Liver (tissue), 9 donors: Measurements from ENCODE around the gene GTF2H1. TPM values are rescaled to one million over a fixed set of nuclear protein-coding genes. Genes with fewer than 3 reads are reported as not detected.

Source experiments
- DNase-seq: peaks from one replicate; pipeline ENCODE4 v3.0.0-alpha.2; 2017; ENCODE audit warnings: low spot score
- H3K27ac ChIP-seq, 2 donors: one replicate each; pipeline ENCODE4 v1.7.0; 2013; ENCODE audit warnings: inconsistent platforms in 2 of 2, low read length in 2 of 2, control low read depth in 1 of 2, low read depth in 1 of 2, mild to moderate bottlenecking in 1 of 2
- H3K27me3 ChIP-seq, 4 donors: one replicate each; pipeline versions ENCODE4 v1.6.1 to v1.7.0; 2013; ENCODE audit warnings: low read length in 3 of 4, inconsistent platforms in 1 of 4, mild to moderate bottlenecking in 1 of 4, moderate library complexity in 1 of 4; ENCODE audit not compliant: control insufficient read depth in 4 of 4, insufficient read depth in 4 of 4
- H3K36me3 ChIP-seq, 4 donors: one replicate each; pipeline versions ENCODE4 v1.6.1 to v1.7.0; 2013; ENCODE audit warnings: low read length in 3 of 4, mild to moderate bottlenecking in 3 of 4, low read depth in 1 of 4, moderate library complexity in 1 of 4; ENCODE audit not compliant: control insufficient read depth in 4 of 4, insufficient read depth in 3 of 4
- H3K4me1 ChIP-seq, 4 donors: one replicate each; pipeline versions ENCODE4 v1.6.1 to v1.7.0; 2013; ENCODE audit warnings: low read length in 3 of 4, mild to moderate bottlenecking in 3 of 4, moderate library complexity in 1 of 4; ENCODE audit not compliant: control insufficient read depth in 4 of 4, insufficient read depth in 4 of 4
- H3K4me3 ChIP-seq, 3 donors: one replicate each; pipeline versions ENCODE4 v1.6.1 to v1.7.0; 2013; ENCODE audit warnings: low read length in 3 of 3, control low read depth in 1 of 3, low read depth in 1 of 3, mild to moderate bottlenecking in 1 of 3
- H3K9ac ChIP-seq, 2 donors: one replicate each; pipeline ENCODE4 v1.7.0; 2013; ENCODE audit warnings: low read length in 2 of 2, mild to moderate bottlenecking in 2 of 2, moderate library complexity in 2 of 2, control low read depth in 1 of 2, low read depth in 1 of 2
- H3K9me3 ChIP-seq, 4 donors: one replicate each; pipeline versions ENCODE4 v1.6.1 to v1.7.0; 2013; ENCODE audit warnings: low read length in 3 of 4; ENCODE audit not compliant: control insufficient read depth in 4 of 4
- ATF3 ChIP-seq: IDR thresholded peaks from 2 replicates; pipeline ENCODE4 v1.6.1; 2016; ENCODE audit warnings: antibody characterized with exemption
- CTCF ChIP-seq: fragments of 150-350 bp; IDR thresholded peaks from 2 replicates; pipeline ENCODE4 v1.5.1; 2017; ENCODE audit warnings: improper control_type of control experiment, low read depth, low read length; ENCODE audit not compliant: missing input control
- EGR1 ChIP-seq, 2 donors: IDR thresholded peaks; 2 replicates each; pipeline ENCODE4 v1.6.1; 2016 to 2018; ENCODE audit warnings: antibody characterized with exemption in 2 of 2, low read depth in 2 of 2
- FOXA1 ChIP-seq: IDR thresholded peaks from 2 replicates; pipeline ENCODE4 v1.6.1; 2016; ENCODE audit warnings: antibody characterized with exemption
- FOXA2 ChIP-seq: IDR thresholded peaks from 2 replicates; pipeline ENCODE4 v1.6.1; 2016; ENCODE audit warnings: antibody characterized with exemption
- GABPA ChIP-seq, 2 donors: IDR thresholded peaks in 1 of 2; conservative IDR thresholded peaks in 1 of 2; 2 replicates each; pipeline ENCODE4 v1.6.1; 2016; ENCODE audit warnings: antibody characterized with exemption in 2 of 2, mild to moderate bottlenecking in 1 of 2, moderate library complexity in 1 of 2
- HNF4A ChIP-seq, 2 donors: conservative IDR thresholded peaks; 2 replicates each; pipeline ENCODE4 v1.6.1; 2016; ENCODE audit warnings: antibody characterized with exemption in 2 of 2, mild to moderate bottlenecking in 2 of 2
- HNF4G ChIP-seq: IDR thresholded peaks from 2 replicates; pipeline ENCODE4 v1.6.1; 2016; ENCODE audit warnings: antibody characterized with exemption
- JUND ChIP-seq, 2 donors: IDR thresholded peaks; 2 replicates each; pipeline ENCODE4 v1.6.1; 2016; ENCODE audit warnings: antibody characterized with exemption in 2 of 2
- NR2F2 ChIP-seq: IDR thresholded peaks from 2 replicates; pipeline ENCODE4 v1.6.1; 2016; ENCODE audit warnings: antibody characterized with exemption
- RAD21 ChIP-seq, 2 donors: IDR thresholded peaks; 2 replicates each; pipeline ENCODE4 v1.6.1; 2016; ENCODE audit warnings: antibody characterized with exemption in 2 of 2, mild to moderate bottlenecking in 2 of 2
- REST ChIP-seq: IDR thresholded peaks from 2 replicates; pipeline ENCODE4 v1.6.1; 2016; ENCODE audit warnings: antibody characterized with exemption, mild to moderate bottlenecking
- RXRA ChIP-seq, 2 donors: IDR thresholded peaks; 2 replicates each; pipeline ENCODE4 v1.6.1; 2017 to 2018; ENCODE audit warnings: antibody characterized with exemption in 2 of 2, mild to moderate bottlenecking in 1 of 2
- SP1 ChIP-seq: IDR thresholded peaks from 2 replicates; pipeline ENCODE4 v1.6.1; 2018; ENCODE audit warnings: antibody characterized with exemption, mild to moderate bottlenecking
- TAF1 ChIP-seq: conservative IDR thresholded peaks from 2 replicates; pipeline ENCODE4 v1.6.1; 2016; ENCODE audit warnings: antibody characterized with exemption, mild to moderate bottlenecking
- YY1 ChIP-seq: IDR thresholded peaks from 2 replicates; pipeline ENCODE4 v1.6.1; 2016; ENCODE audit warnings: antibody characterized with exemption, mild to moderate bottlenecking
- WGBS: extraction: QIAGEN DNeasy Blood & Tissue Kit; methylation state at CpG from one replicate; pipeline ENCODE4 v1.1.7; 2013; 5-methylcytosine and 5-hydroxymethylcytosine counted together
- polyA plus RNA-seq, 2 donors: library from polyadenylated mRNA; stranded (reverse) in 1 of 2; unstranded in 1 of 2; fragments of 200-250 nt in 1 of 2; fragments of >200 nt in 1 of 2; fragmentation: Nextera tagmentation in 1 of 2; extraction: Ambion mirVana in 1 of 2; gene quantifications; one replicate each; pipeline versions ENCODE4 v1.2.1 to v1.2.3, GENCODE V29; 2013 to 2015
- total RNA-seq, 2 donors: library from RNA; depleted of rRNA; stranded (reverse); fragments of >200 nt; gene quantifications; one replicate each; pipeline ENCODE4 v1.2.3, GENCODE V29; 2014
- TF ChIP-seq, protein P1 (sequence below): IDR thresholded peaks from 2 replicates; pipeline ENCODE4 v1.6.1; 2016; ENCODE audit warnings: antibody characterized with exemption
- TF ChIP-seq, protein P2 (sequence below): IDR thresholded peaks from 2 replicates; pipeline ENCODE4 v1.6.1; 2016; ENCODE audit warnings: antibody characterized with exemption
- donor health status: healthy.
- donor health status: healthy.
- donor health status: healthy.
- donor health status: healthy.
- donor health status: healthy.

Gene GTF2H1
- total RNA-seq (10 to 100 TPM; 25.4 to 37.7 TPM), polyA plus RNA-seq (10 to 100 TPM; 11.9 to 12.0 TPM)

DNA sequence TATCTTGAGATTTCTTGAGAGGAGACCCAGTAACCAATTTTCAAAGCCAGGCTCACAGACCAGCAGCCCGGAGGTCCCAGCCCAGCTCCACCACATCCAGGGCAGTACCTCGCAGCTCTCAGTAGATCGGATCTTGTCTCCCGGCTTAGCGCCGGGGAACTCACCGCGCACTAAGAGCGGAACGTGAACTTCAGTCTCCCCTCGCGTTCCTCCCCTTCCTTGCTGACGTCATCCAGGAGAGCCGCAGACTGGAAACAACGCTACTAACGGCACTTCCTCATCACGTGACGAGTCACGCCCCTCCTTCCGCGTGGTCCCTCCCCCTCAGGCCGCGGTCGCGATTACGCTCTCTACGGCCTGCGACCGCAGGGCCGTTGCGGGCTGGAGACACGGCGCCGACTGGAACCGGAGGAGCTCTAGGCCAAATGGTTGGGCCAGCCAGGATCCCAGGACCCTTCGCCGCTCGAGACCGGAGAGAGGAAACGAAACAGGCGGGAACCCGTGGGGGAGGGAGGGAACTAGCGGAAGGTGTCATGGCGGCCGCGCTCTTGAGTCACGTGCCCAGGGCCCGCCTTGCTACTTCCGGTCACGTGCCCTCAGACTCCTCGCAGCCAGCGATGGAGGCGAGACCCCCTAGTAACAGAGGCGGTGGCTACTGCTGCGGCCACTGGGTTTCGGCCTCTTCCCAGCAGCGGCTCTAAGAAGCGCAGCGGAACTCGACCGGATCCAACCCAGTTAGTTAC, at the start of gene GTF2H1, which contains the start of gene HPS5:
TSS of gene GTF2H1 (plus strand) at position 599 of the 743 bp plus-strand sequence. CDS start 10,508 bp downstream, outside the sequence.
TSS of gene HPS5 (minus strand) at position 172 of the 743 bp plus-strand sequence. CDS start 4,282 bp downstream, outside the sequence.
- Histone ChIP-seq H3K9me3 (no peaks in the 10 kb centered on the region), H3K27me3 (no peaks in the 10 kb centered on the region), H3K36me3 (peaks cover 0 to 9% (median 3%) of the 10 kb centered on the region in 4 donors), H3K9ac (peak within 1 kb of the TSS; percentile 82 to 96), H3K4me3 (peak within 1 kb of the TSS; percentile 73 to 99 (median 94)), H3K27ac (peak within 1 kb of the TSS; percentile 97 to 100), H3K4me1 (peaks cover 9 to 43% (median 31%) of the 10 kb centered on the region in 4 donors)
- under 1% methylated on average over 61 of the region's 61 CpGs for WGBS
- TF ChIP-seq, protein P1, sequence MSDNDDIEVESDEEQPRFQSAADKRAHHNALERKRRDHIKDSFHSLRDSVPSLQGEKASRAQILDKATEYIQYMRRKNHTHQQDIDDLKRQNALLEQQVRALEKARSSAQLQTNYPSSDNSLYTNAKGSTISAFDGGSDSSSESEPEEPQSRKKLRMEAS = peak; percentile 84
- TF ChIP-seq FOXA1 (peak; percentile 41), HNF4G (peak; percentile 20), JUND (IDR thresholded peaks at IDR 0.05) (peak; percentile 85), SP1 (peak; percentile 83), EGR1 (IDR thresholded peaks at IDR 0.05; ENCODE audit: low read depth in 2 of 2) (peak; percentile 73 to 87), REST (peak; percentile 87), HNF4A (conservative IDR thresholded peaks at IDR 0.05) (peak; percentile 66 to 79), RXRA (IDR thresholded peaks at IDR 0.05) (peak; percentile 76 to 79), ATF3 (no peak), TAF1 (peak; percentile 90), FOXA2 (peak; percentile 39), RAD21 (IDR thresholded peaks at IDR 0.05) (peak; percentile 47 to 50), GABPA (IDR thresholded peaks at IDR 0.05 in 1 of 2, conservative IDR thresholded peaks at IDR 0.05 in 1 of 2) (peak; percentile 87 to 96), YY1 (peak; percentile 99), NR2F2 (no peak), CTCF (peak; percentile 12)
- TF ChIP-seq, protein P2, sequence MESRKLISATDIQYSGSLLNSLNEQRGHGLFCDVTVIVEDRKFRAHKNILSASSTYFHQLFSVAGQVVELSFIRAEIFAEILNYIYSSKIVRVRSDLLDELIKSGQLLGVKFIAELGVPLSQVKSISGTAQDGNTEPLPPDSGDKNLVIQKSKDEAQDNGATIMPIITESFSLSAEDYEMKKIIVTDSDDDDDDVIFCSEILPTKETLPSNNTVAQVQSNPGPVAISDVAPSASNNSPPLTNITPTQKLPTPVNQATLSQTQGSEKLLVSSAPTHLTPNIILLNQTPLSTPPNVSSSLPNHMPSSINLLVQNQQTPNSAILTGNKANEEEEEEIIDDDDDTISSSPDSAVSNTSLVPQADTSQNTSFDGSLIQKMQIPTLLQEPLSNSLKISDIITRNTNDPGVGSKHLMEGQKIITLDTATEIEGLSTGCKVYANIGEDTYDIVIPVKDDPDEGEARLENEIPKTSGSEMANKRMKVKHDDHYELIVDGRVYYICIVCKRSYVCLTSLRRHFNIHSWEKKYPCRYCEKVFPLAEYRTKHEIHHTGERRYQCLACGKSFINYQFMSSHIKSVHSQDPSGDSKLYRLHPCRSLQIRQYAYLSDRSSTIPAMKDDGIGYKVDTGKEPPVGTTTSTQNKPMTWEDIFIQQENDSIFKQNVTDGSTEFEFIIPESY = peak; percentile 94
- DNase-seq = peak; percentile 93
